Gastroesophageal sphincter (tissue), 3 donors: ENCODE results near the gene UNC13B.

Experiments
- EP300 ChIP-seq: sonication (generic); formaldehyde crosslinking; IDR thresholded peaks from one replicate; pipeline ENCODE4 v1.6.1; 2017; ENCODE audit warnings: antibody characterized with exemption, mild to moderate bottlenecking
- POLR2A ChIP-seq, 2 donors: fragments of 450-650 bp; IDR thresholded peaks; one replicate each; pipeline ENCODE4 v1.6.1; 2017; ENCODE audit warnings: antibody characterized with exemption in 2 of 2, mild to moderate bottlenecking in 2 of 2, moderate library complexity in 1 of 2
- POLR2AphosphoS5 ChIP-seq: sonication (generic); formaldehyde crosslinking; IDR thresholded peaks from one replicate; pipeline ENCODE4 v1.6.1; 2017; ENCODE audit warnings: antibody characterized with exemption
- TF ChIP-seq, protein P1 (sequence below), 4 experiments: fragments of 200-600 bp in 2 of 4; fragments of 450-650 bp in 2 of 4; sonication (generic) in 1 of 4; IDR thresholded peaks; one replicate each; pipeline ENCODE4 v1.5.1; 2017 to 2019; ENCODE audit warnings: antibody characterized with exemption in 4 of 4, mild to moderate bottlenecking in 2 of 4, moderate library complexity in 2 of 4

GRCh38 chr9:35366627-35367026, 204.8 kb downstream of the UNC13B start:
- TF ChIP-seq, protein P1, sequence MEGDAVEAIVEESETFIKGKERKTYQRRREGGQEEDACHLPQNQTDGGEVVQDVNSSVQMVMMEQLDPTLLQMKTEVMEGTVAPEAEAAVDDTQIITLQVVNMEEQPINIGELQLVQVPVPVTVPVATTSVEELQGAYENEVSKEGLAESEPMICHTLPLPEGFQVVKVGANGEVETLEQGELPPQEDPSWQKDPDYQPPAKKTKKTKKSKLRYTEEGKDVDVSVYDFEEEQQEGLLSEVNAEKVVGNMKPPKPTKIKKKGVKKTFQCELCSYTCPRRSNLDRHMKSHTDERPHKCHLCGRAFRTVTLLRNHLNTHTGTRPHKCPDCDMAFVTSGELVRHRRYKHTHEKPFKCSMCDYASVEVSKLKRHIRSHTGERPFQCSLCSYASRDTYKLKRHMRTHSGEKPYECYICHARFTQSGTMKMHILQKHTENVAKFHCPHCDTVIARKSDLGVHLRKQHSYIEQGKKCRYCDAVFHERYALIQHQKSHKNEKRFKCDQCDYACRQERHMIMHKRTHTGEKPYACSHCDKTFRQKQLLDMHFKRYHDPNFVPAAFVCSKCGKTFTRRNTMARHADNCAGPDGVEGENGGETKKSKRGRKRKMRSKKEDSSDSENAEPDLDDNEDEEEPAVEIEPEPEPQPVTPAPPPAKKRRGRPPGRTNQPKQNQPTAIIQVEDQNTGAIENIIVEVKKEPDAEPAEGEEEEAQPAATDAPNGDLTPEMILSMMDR (IDR thresholded peaks at IDR 0.05): no peak
- no peak for TF ChIP-seq POLR2AphosphoS5
- no peak for TF ChIP-seq EP300
- no peak for TF ChIP-seq POLR2A (IDR thresholded peaks at IDR 0.05)
